Upper lobe of left lung (tissue), 6 donors: ENCODE results near the gene TBC1D24. TPM values are rescaled to one million over a fixed set of nuclear protein-coding genes. Genes with fewer than 3 reads are reported as not detected.
"Not testable (repeated sequence)": the region's sequence is repeated elsewhere in the genome, so short reads cannot be mapped to it uniquely, and the experiment has no call there.

Experiments
- ATAC-seq, 2 donors: fragments of 200-7000 bp; cut with Tn5 transposase; one replicate each; pipeline ENCODE4 v1.9.1; 2022; ENCODE audit warnings: mild to moderate bottlenecking in 2 of 2, moderate library complexity in 2 of 2; ENCODE audit not compliant: low FRiP score in 2 of 2
- DNase-seq, 2 donors: peaks; one replicate each; pipeline ENCODE4 v3.0.0-alpha.2; 2019 to 2020
- H3K27ac ChIP-seq, 4 donors: fragments of 200-600 bp; sonication (generic); one replicate each; pipeline ENCODE4 v1.5.1; 2016 to 2019
- H3K27me3 ChIP-seq, 4 donors: fragments of 200-600 bp; sonication (generic); one replicate each; pipeline ENCODE4 v1.5.1; 2017 to 2019
- H3K36me3 ChIP-seq, 4 donors: fragments of 200-600 bp; sonication (generic); one replicate each; pipeline ENCODE4 v1.5.1; 2016 to 2019
- H3K4me1 ChIP-seq, 4 donors: fragments of 200-600 bp; sonication (generic); one replicate each; pipeline ENCODE4 v1.5.1; 2018 to 2019
- H3K4me3 ChIP-seq, 4 donors: fragments of 200-600 bp; sonication (generic); one replicate each; pipeline ENCODE4 v1.5.1; 2017 to 2019; ENCODE audit warnings: mild to moderate bottlenecking in 2 of 4, moderate library complexity in 1 of 4
- H3K9me3 ChIP-seq, 4 donors: fragments of 200-600 bp; sonication (generic); one replicate each; pipeline ENCODE4 v1.5.1; 2018 to 2019
- CTCF ChIP-seq, 6 experiments: fragments of 450-650 bp in 4 of 6; fragments of 200-600 bp in 2 of 6; sonication (generic) in 2 of 6; IDR thresholded peaks; one replicate each; pipeline ENCODE4 v1.5.1; 2016 to 2019; ENCODE audit warnings: antibody characterized with exemption in 6 of 6
- EP300 ChIP-seq, 4 donors: sonication (generic); formaldehyde crosslinking; IDR thresholded peaks; one replicate each; pipeline ENCODE4 v1.5.1; 2017; ENCODE audit warnings: antibody characterized with exemption in 4 of 4, control low read depth in 2 of 4
- POLR2A ChIP-seq, 4 donors: fragments of 450-650 bp; IDR thresholded peaks; one replicate each; pipeline ENCODE4 v1.5.1; 2016 to 2017; ENCODE audit warnings: antibody characterized with exemption in 4 of 4, mild to moderate bottlenecking in 2 of 4
- POLR2AphosphoS5 ChIP-seq, 2 donors: sonication (generic); formaldehyde crosslinking; IDR thresholded peaks; one replicate each; pipeline ENCODE4 v1.5.1; 2017; ENCODE audit warnings: antibody characterized with exemption in 2 of 2
- WGBS, 2 donors: methylation state at CpG; one replicate each; pipeline ENCODE4 v1.1.5; 2017 to 2018; 5-methylcytosine and 5-hydroxymethylcytosine counted together
- total RNA-seq, 6 donors: library from RNA; depleted of rRNA in 4 of 6; stranded (reverse); fragments of >200 nt in 4 of 6; gene quantifications; one replicate each; pipeline versions ENCODE4 v1.1.0 to v1.2.1, GENCODE V29; 2016 to 2021
- donor health status: DM: no; HTN: no; CAD: no; lungs with moderate emphysema.
- donor health status: DM: no; HTN: yes; CAD: no; lungs with severe emphysema.

Gene TBC1D24
- total RNA-seq, 6 donors from 2014 or later: 25.9 to 49.6 (median 37.2) TPM

- ATAC-seq: peak; percentile 9 to 77
- Histone ChIP-seq H3K27ac (peak overlapping the region; percentile 95 to 100 (median 98)), H3K4me3 (peak overlapping the region; percentile 70 to 84 (median 74)), H3K27me3 (no peaks in the 10 kb centered on the region), H3K36me3 (peaks cover 7 to 27% (median 23%) of the 10 kb centered on the region in 4 donors), H3K4me1 (peaks cover 21 to 46% (median 24%) of the 10 kb centered on the region in 4 donors), H3K9me3 (no peaks in the 10 kb centered on the region)
- WGBS, 2 donors: 0 to 2% methylated on average over 28 to 30 of the region's 37 CpGs
- TF ChIP-seq POLR2A (IDR thresholded peaks at IDR 0.05) (peak in 1 of 4 donors; percentile 71), CTCF (IDR thresholded peaks at IDR 0.05) (peak in 2 of 6 experiments; percentile 9 to 10), POLR2AphosphoS5 (IDR thresholded peaks at IDR 0.05) (peak; percentile 24 to 68), EP300 (IDR thresholded peaks at IDR 0.05) (no peak)
- DNase-seq: peak; percentile 90 to 92
Observed at GRCh38 chr16:2532494-2533141, 57.7 kb downstream of the TBC1D24 start.

- H3K4me3 ChIP-seq: peak overlapping the region; percentile 70 to 84 (median 74)
- not testable (repeated sequence) for H3K9me3 ChIP-seq, ATAC-seq, DNase-seq, H3K27me3 ChIP-seq
- WGBS, 2 donors: 29 to 44% methylated on average over 15 to 16 of the region's 16 CpGs
- H3K27ac ChIP-seq: peak overlapping the region; percentile 95 to 100 (median 98)
- peaks cover 7 to 20% (median 16%) of the 10 kb centered on the region in 4 donors for H3K36me3 ChIP-seq
- peaks cover 21 to 45% (median 24%) of the 10 kb centered on the region in 4 donors for H3K4me1 ChIP-seq
Observed at GRCh38 chr16:2533142-2533755, 58.3 kb downstream of the TBC1D24 start.

- Histone ChIP-seq H3K9me3 (no peaks in the 10 kb centered on the region), H3K4me1 (peaks cover 23 to 50% (median 26%) of the 10 kb centered on the region in 4 donors), H3K27ac (peak overlapping the region in 1 of 4 donors; percentile 4), H3K27me3 (no peaks in the 10 kb centered on the region), H3K4me3 (no peak overlapping the region), H3K36me3 (peaks cover 5 to 14% (median 10%) of the 10 kb centered on the region in 4 donors)
- no peak for ATAC-seq
- TF ChIP-seq POLR2AphosphoS5 (IDR thresholded peaks at IDR 0.05) (no peak), CTCF (IDR thresholded peaks at IDR 0.05) (no peak), EP300 (IDR thresholded peaks at IDR 0.05) (no peak), POLR2A (IDR thresholded peaks at IDR 0.05) (no peak)
- WGBS, 2 donors: 86 to 87% methylated on average over 11 of the region's 11 CpGs
- DNase-seq: peak in 1 of 2 donors; percentile 24
Observed at GRCh38 chr16:2533912-2534311, 59.0 kb downstream of the TBC1D24 start.

GRCh38 chr16:2534335-2534734, 59.4 kb downstream of the TBC1D24 start:
- not testable (repeated sequence) for H3K9me3 ChIP-seq, ATAC-seq, H3K27me3 ChIP-seq, H3K4me3 ChIP-seq, H3K27ac ChIP-seq, H3K36me3 ChIP-seq, DNase-seq
- H3K4me1 ChIP-seq: peaks cover 27 to 54% (median 30%) of the 10 kb centered on the region in 4 donors
- WGBS, 2 donors: 83 to 91% methylated on average over 5 of the region's 5 CpGs

GRCh38 chr16:2535625-2536013, 60.7 kb downstream of the TBC1D24 start:
- peak in 1 of 2 donors; percentile 4 for ATAC-seq
- Histone ChIP-seq H3K9me3 (no peaks in the 10 kb centered on the region), H3K27me3 (no peaks in the 10 kb centered on the region), H3K4me1 (peaks cover 38 to 65% (median 42%) of the 10 kb centered on the region in 4 donors), H3K4me3 (no peak overlapping the region), H3K27ac (peak overlapping the region; percentile 41 to 94 (median 67)), H3K36me3 (no peaks in the 10 kb centered on the region)
- no peak for DNase-seq
- 73 to 78% methylated on average over 9 of the region's 9 CpGs for WGBS, 2 donors
- TF ChIP-seq POLR2A (IDR thresholded peaks at IDR 0.05) (peak in 1 of 4 donors; percentile 39), POLR2AphosphoS5 (IDR thresholded peaks at IDR 0.05) (peak in 1 of 2 donors; percentile 3), CTCF (IDR thresholded peaks at IDR 0.05) (no peak)
